A549 (cell line): Measurements from ENCODE around the gene SEC24A. TPM values are rescaled to one million over a fixed set of nuclear protein-coding genes. Genes with fewer than 3 reads are reported as not detected.
A peak's percentile ranks its signal among the peaks of the same experiment; 100 is the strongest.

Experiments used
- ATAC-seq, 2 experiments: fragments of 200-7000 bp in 1 of 2; fragments of >200 bp in 1 of 2; cut with Nextera tagmentation in 1 of 2; cut with Tn5 transposase in 1 of 2; 3 replicates each; pipeline versions ENCODE4 v1.8.0 to v1.9.1; 2018 to 2020; ENCODE audit warnings: mild to moderate bottlenecking in 1 of 2, moderate library complexity in 1 of 2
- CTCF ChIA-PET: fragments of 300-600 bp; sonication (Branson Sonifier 250); formaldehyde crosslinking; extraction: SDS; loops from one replicate; lab custom pipeline; 2021; ENCODE audit warnings: antibody characterized with exemption, inconsistent platforms; lab: Yijun Ruan, JAX
- POLR2A ChIA-PET: fragments of 350-600 bp; formaldehyde crosslinking; extraction: SDS; loops from one replicate; lab custom pipeline; 2021; ENCODE audit warnings: antibody characterized with exemption, inconsistent platforms; lab: Yijun Ruan, JAX
- DNase-seq, 2 experiments: peaks; one replicate each; pipeline versions ENCODE4 v3.0.0 to v3.0.0-alpha.2; 2011 to 2016; ENCODE audit warnings: low read depth in 1 of 2, low spot score in 1 of 2
- FAIRE-seq: peaks from 2 replicates; lab custom pipeline; 2011; peaks lifted over from hg19 to GRCh38; lab: Jason Lieb, UNC
- H3K27ac ChIP-seq, 2 experiments: fragments of >200 bp; sonication (Bioruptor Twin); formaldehyde crosslinking; 3 replicates each; pipeline ENCODE4 v1.5.1; 2016 to 2017
- H3K4me1 ChIP-seq: fragments of >200 bp; sonication (Bioruptor Twin); formaldehyde crosslinking; 3 replicates; pipeline ENCODE4 v1.6.1; 2016
- H3K4me2 ChIP-seq: fragments of >200 bp; sonication (Bioruptor Twin); formaldehyde crosslinking; 3 replicates; pipeline ENCODE4 v1.6.1; 2016
- H3K4me3 ChIP-seq: fragments of >200 bp; sonication (Bioruptor Twin); formaldehyde crosslinking; 3 replicates; pipeline ENCODE4 v1.5.1; 2016
- H3K9me3 ChIP-seq: fragments of >200 bp; sonication (Bioruptor Twin); formaldehyde crosslinking; 3 replicates; pipeline ENCODE4 v1.6.1; 2016
- BHLHE40 ChIP-seq: IDR thresholded peaks from 2 replicates; pipeline ENCODE4 v1.6.1; 2012; ENCODE audit warnings: low read depth, low read length, inconsistent platforms
- CEBPB ChIP-seq, 2 experiments: fragments of >200 bp in 1 of 2; sonication (Bioruptor Twin) in 1 of 2; formaldehyde crosslinking in 1 of 2; IDR thresholded peaks; 2 replicates each; pipeline ENCODE4 v1.6.1; 2012 to 2016
- CHD2 ChIP-seq: fragments of 150-350 bp; IDR thresholded peaks from 2 replicates; pipeline ENCODE4 v1.6.1; 2014; ENCODE audit warnings: low read length; ENCODE audit not compliant: partially characterized antibody
- EP300 ChIP-seq, 2 experiments: fragments of >200 bp; sonication (Bioruptor Twin); formaldehyde crosslinking; IDR thresholded peaks; 2 replicates in 1 of 2; 3 replicates in 1 of 2; pipeline ENCODE4 v1.6.1; 2016 to 2017
- HDAC2 ChIP-seq: fragments of 200-600 bp; sonication (generic); IDR thresholded peaks from 2 replicates; pipeline ENCODE4 v1.6.1; 2016
- HES2 ChIP-seq: fragments of >200 bp; sonication (Bioruptor Twin); formaldehyde crosslinking; IDR thresholded peaks from 2 replicates; pipeline ENCODE4 v1.6.1; 2016
- JUN ChIP-seq, 2 experiments: fragments of >200 bp; sonication (Bioruptor Twin); formaldehyde crosslinking; IDR thresholded peaks; 2 replicates in 1 of 2; 3 replicates in 1 of 2; pipeline ENCODE4 v1.6.1; 2016 to 2017
- MAX ChIP-seq: IDR thresholded peaks from 2 replicates; pipeline ENCODE4 v1.6.1; 2012
- RAD21 ChIP-seq, 2 experiments: fragments of >200 bp in 1 of 2; sonication (Bioruptor Twin) in 1 of 2; formaldehyde crosslinking in 1 of 2; IDR thresholded peaks in 1 of 2; conservative IDR thresholded peaks in 1 of 2; 2 replicates in 1 of 2; 3 replicates in 1 of 2; pipeline ENCODE4 v1.6.1; 2012 to 2018; ENCODE audit warnings: inconsistent platforms in 1 of 2
- RARB ChIP-seq: fragments of 250-450 bp; sonication (Bioruptor Pico); IDR thresholded peaks from 2 replicates; pipeline ENCODE4 v1.8.0; 2021; ENCODE audit warnings: mild to moderate bottlenecking, moderate library complexity
- RFX5 ChIP-seq: fragments of 450-650 bp; IDR thresholded peaks from 2 replicates; pipeline ENCODE4 v1.7.1; 2014; ENCODE audit warnings: antibody characterized with exemption, mild to moderate bottlenecking, moderate library complexity
- RNF2 ChIP-seq: fragments of 200-600 bp; sonication (generic); IDR thresholded peaks from 2 replicates; pipeline ENCODE4 v1.6.1; 2016; ENCODE audit warnings: low read depth, mild to moderate bottlenecking, antibody characterized with exemption, moderate library complexity, borderline replicate concordance
- TFCP2L1 ChIP-seq: fragments of 250-450 bp; sonication (Bioruptor Pico); IDR thresholded peaks from 2 replicates; pipeline ENCODE4 v1.5.0; 2021; ENCODE audit warnings: mild to moderate bottlenecking
- ZFP36 ChIP-seq: fragments of 450-650 bp; IDR thresholded peaks from 2 replicates; pipeline ENCODE4 v1.6.1; 2014; ENCODE audit warnings: borderline replicate concordance; ENCODE audit not compliant: partially characterized antibody
- WGBS: methylation state at CpG from one replicate; pipeline ENCODE4 v1.1.6; 2017; ENCODE audit errors: missing lambda C conversion rate; 5-methylcytosine and 5-hydroxymethylcytosine counted together
- polyA plus RNA-seq, 4 experiments: library from polyadenylated mRNA; depleted of rRNA in 3 of 4; stranded (reverse); fragments of >200 nt; fragmentation: RNase III in 1 of 4; extraction: RNeasy Plus Mini Kit Qiagen cat#74134 plus additional on column Dnase treatment in 1 of 4; gene quantifications; 2 replicates in 3 of 4; 3 replicates in 1 of 4; pipeline ENCODE4 v1.2.3, GENCODE V29; 2011 to 2017
- TF ChIP-seq, protein P1 (sequence below): fragments of 200-600 bp; sonication (generic); IDR thresholded peaks from 2 replicates; pipeline ENCODE4 v1.6.1; 2016; ENCODE audit warnings: antibody characterized with exemption, mild to moderate bottlenecking, moderate library complexity

Gene SEC24A
- polyA plus RNA-seq, 2 of the 4 experiments (the other 2 are of a cell fraction) = 11.6 to 23.6 TPM

DNA sequence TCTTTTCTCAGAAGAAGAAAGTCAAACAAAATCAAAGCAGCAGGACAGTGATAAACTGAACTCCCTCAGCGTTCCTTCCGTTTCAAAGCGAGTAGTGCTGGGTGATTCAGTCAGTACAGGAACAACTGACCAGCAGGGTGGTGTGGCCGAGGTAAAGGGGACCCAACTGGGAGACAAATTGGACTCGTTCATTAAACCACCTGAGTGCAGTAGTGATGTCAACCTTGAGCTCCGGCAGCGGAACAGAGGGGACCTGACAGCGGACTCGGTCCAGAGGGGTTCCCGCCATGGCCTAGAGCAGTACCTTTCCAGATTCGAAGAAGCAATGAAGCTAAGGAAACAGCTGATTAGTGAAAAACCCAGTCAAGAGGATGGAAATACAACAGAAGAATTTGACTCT lies 92.5 kb downstream of the SEC24A start:
- ChIA-PET CTCF (interaction anchor here (1.1 to 4.8 kb wide), 5 partner anchors 10 to 440 kb away, joined by 3 to 51 read pairs (median 3); partner anchors contain the start of genes DDX46 and PCBD2), POLR2A (interaction anchor here (2.1 kb wide), 1 partner anchor 17 kb away, joined by 9 read pairs; the partner anchor contains the start of gene DDX46)
- TF ChIP-seq TFCP2L1 (CRISPR knock-in tag) = no peak
- peaks cover 13% of the 10 kb centered on the region; the same call in 2 of the 3 replicates for H3K4me1 ChIP-seq
- ATAC-seq (no peak), DNase-seq (no peak), FAIRE-seq (no peak)
- H3K27ac ChIP-seq = no peak overlapping the region
- WGBS = 88% methylated on average over 11 of the region's 11 CpGs
- no peak overlapping the region for H3K4me3 ChIP-seq
- no peaks in the 10 kb centered on the region for H3K9me3 ChIP-seq
- H3K4me2 ChIP-seq = no peak overlapping the region

DNA sequence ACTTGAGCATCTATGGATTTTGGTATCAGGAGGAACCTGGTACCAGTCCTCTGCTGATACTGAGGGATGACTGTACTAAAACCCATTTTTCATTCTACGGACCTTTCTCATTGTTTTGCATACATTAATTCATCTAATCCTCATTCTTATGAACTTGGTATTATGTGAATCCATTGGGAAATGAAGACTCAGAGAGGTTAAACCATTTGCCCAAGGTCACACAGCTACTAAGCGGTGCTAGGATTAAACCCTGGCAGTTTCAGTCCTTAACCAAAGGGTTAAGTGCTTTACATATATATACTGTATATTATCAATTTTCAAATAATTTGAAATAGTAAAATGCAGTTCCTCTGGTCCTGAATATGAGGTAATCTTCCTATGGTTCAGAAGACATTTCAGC lies 93.5 kb downstream of the SEC24A start:
- ChIA-PET POLR2A (no interaction called here), CTCF (interaction anchor here (2.0 kb wide), 1 partner anchor 13 kb away, joined by 4 read pairs; no protein-coding TSS in a partner anchor)
- H3K4me2 ChIP-seq = no peak overlapping the region
- FAIRE-seq = no peak
- peaks cover 13% of the 10 kb centered on the region; the same call in 2 of the 3 replicates for H3K4me1 ChIP-seq
- no peak overlapping the region for H3K4me3 ChIP-seq
- 94% methylated on average over 2 of the region's 2 CpGs for WGBS
- no peak overlapping the region for H3K27ac ChIP-seq
- no peak for ATAC-seq
- TF ChIP-seq HDAC2 = no peak
- no peak for TF ChIP-seq RARB
- no peak for TF ChIP-seq CHD2
- TF ChIP-seq RNF2 = no peak
- TF ChIP-seq ZFP36 = peak; percentile 5
- TF ChIP-seq CEBPB (IDR thresholded peaks at IDR 0.05) = no peak
- no peak for DNase-seq
- no peaks in the 10 kb centered on the region for H3K9me3 ChIP-seq

GRCh38 chr5:134749415-134749814 lies 100.8 kb downstream of the SEC24A start:
- no peak overlapping the region for H3K4me3 ChIP-seq
- DNase-seq = no peak
- H3K4me2 ChIP-seq = no peak overlapping the region
- H3K27ac ChIP-seq = no peak overlapping the region
- no peak for ATAC-seq
- CTCF ChIA-PET = interaction anchor here (0.6 to 1.6 kb wide), 2 partner anchors 10 to 14 kb away, joined by 3 to 6 read pairs; no protein-coding TSS in a partner anchor
- FAIRE-seq = no peak
- POLR2A ChIA-PET = interaction anchor here (0.5 kb wide), 1 partner anchor 57 kb away, joined by 3 read pairs; no protein-coding TSS in a partner anchor
- WGBS = 96% methylated on average over 3 of the region's 3 CpGs
- no peaks in the 10 kb centered on the region for H3K9me3 ChIP-seq
- TF ChIP-seq JUN (IDR thresholded peaks at IDR 0.05) (no peak), MAX (no peak), BHLHE40 (no peak), EP300 (IDR thresholded peaks at IDR 0.05) (no peak), RARB (no peak), HES2 (no peak)
- TF ChIP-seq, protein P1, sequence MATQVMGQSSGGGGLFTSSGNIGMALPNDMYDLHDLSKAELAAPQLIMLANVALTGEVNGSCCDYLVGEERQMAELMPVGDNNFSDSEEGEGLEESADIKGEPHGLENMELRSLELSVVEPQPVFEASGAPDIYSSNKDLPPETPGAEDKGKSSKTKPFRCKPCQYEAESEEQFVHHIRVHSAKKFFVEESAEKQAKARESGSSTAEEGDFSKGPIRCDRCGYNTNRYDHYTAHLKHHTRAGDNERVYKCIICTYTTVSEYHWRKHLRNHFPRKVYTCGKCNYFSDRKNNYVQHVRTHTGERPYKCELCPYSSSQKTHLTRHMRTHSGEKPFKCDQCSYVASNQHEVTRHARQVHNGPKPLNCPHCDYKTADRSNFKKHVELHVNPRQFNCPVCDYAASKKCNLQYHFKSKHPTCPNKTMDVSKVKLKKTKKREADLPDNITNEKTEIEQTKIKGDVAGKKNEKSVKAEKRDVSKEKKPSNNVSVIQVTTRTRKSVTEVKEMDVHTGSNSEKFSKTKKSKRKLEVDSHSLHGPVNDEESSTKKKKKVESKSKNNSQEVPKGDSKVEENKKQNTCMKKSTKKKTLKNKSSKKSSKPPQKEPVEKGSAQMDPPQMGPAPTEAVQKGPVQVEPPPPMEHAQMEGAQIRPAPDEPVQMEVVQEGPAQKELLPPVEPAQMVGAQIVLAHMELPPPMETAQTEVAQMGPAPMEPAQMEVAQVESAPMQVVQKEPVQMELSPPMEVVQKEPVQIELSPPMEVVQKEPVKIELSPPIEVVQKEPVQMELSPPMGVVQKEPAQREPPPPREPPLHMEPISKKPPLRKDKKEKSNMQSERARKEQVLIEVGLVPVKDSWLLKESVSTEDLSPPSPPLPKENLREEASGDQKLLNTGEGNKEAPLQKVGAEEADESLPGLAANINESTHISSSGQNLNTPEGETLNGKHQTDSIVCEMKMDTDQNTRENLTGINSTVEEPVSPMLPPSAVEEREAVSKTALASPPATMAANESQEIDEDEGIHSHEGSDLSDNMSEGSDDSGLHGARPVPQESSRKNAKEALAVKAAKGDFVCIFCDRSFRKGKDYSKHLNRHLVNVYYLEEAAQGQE = no peak
- H3K4me1 ChIP-seq = no peaks in the 10 kb centered on the region

DNA sequence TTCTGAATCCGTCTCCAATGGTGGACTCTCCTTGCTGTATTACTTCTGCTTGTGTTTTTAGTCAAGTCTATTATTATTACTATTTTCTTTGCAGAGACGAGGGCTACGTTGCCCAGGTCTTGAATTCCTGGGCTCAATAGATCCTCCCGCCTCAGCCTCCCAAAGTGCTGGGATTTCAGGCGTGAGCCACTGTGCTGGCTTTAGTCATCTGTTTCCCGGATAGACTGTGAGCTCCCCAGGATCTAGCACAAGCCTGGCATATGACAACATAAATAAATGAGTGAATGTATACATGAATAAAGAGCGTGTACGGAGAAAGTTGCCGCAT lies 109.6 kb downstream of the SEC24A start:
- ChIA-PET CTCF (interaction anchor here (0.6 to 7.8 kb wide), 19 partner anchors 9 to 147 kb away, joined by 3 to 51 read pairs (median 4); partner anchors contain the start of genes CAMLG and PCBD2), POLR2A (interaction anchor here (0.6 to 1.8 kb wide), 10 partner anchors 11 to 146 kb away, joined by 3 to 10 read pairs (median 4); partner anchors contain the start of genes C5orf24, CAMLG, PCBD2 and TXNDC15)
- FAIRE-seq (no peak), ATAC-seq (peak; percentile 75 to 76), DNase-seq (no peak)
- Histone ChIP-seq H3K4me1 (peaks cover 14% of the 10 kb centered on the region), H3K9me3 (no peaks in the 10 kb centered on the region), H3K27ac (peak overlapping the region; percentile 71 to 93), H3K4me3 (peak overlapping the region; percentile 99), H3K4me2 (peak overlapping the region; percentile 64)
- WGBS = 25% methylated on average over 9 of the region's 9 CpGs
- TF ChIP-seq RFX5 = peak; percentile 53; the same call in 1 of the 2 replicates
- no peak for TF ChIP-seq RAD21 (conservative IDR thresholded peaks at IDR 0.05 in 1 of 2, IDR thresholded peaks at IDR 0.05 in 1 of 2)
